ENCODE data around the gene GPATCH2L.

DNA sequence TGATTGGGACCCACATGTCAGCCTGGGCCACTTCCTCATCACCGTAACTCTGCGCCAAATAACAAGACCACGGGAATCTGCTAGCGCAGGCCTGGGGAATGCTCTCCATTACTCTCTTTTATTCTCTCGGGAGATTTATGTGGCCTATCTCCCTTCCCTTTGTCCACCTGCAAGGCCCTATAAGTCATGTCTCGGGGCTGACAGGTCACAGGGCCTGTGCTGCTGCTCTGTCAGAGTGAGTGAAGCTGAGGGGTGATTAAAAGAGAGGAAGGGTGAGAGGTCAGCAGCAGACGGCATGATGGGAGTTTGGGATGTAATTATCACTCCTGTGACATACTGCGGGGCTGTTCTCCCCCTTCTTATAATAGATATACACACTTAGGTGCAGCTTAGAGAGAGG lies 26.2 kb upstream of the GPATCH2L start:
- TF ChIP-seq CTCF (IDR thresholded peaks at IDR 0.05; ENCODE audit: insufficient read depth, low read length), result no peak
- no peak for TF ChIP-seq GABPA (IDR thresholded peaks at IDR 0.05; ENCODE audit: low read depth)
- no peak for TF ChIP-seq POLR2AphosphoS5 (IDR thresholded peaks at IDR 0.05; ENCODE audit: low read depth)
- TF ChIP-seq REST (IDR thresholded peaks at IDR 0.05; ENCODE audit: insufficient replicate concordance, low read depth), result no peak
